ENCODE data around the gene PTPRN.
"Not testable (repeated sequence)": the region's sequence is repeated elsewhere in the genome, so short reads cannot be mapped to it uniquely, and the experiment has no call there.

Gene PTPRN

GRCh38 chr2:219309278-219309677 is at the start of gene PTPRN:
Gene PTPRN, minus strand, starts transcription at chr2:219309401. Its CDS starts 69 bp downstream, at chr2:219309332.
- peak; percentile 80 for DNase-seq (ENCODE audit: low read depth, low spot score)

GRCh38 chr2:219358170-219359075 is 49.2 kb upstream of the PTPRN start:
- DNase-seq (ENCODE audit: low read depth, low spot score): no peak

GRCh38 chr2:219356834-219357233 is 47.6 kb upstream of the PTPRN start:
- no peak for DNase-seq (ENCODE audit: low read depth, low spot score)

- DNase-seq (ENCODE audit: low read depth, low spot score): no peak
Measured at GRCh38 chr2:219354582-219354981, 45.4 kb upstream of the PTPRN start.

- no peak for DNase-seq (ENCODE audit: low read depth, low spot score)
Measured at GRCh38 chr2:219353129-219353528, 43.9 kb upstream of the PTPRN start.

- DNase-seq (ENCODE audit: low read depth, low spot score): peak; percentile 85
Measured at GRCh38 chr2:219352448-219353023, 43.3 kb upstream of the PTPRN start.

- DNase-seq (ENCODE audit: low read depth, low spot score): peak; percentile 80
Measured at GRCh38 chr2:219350710-219351221, 41.6 kb upstream of the PTPRN start.

- DNase-seq (ENCODE audit: low read depth, low spot score): no peak
Measured at GRCh38 chr2:219350215-219350614, 41.0 kb upstream of the PTPRN start.

GRCh38 chr2:219344751-219345430 is 35.7 kb upstream of the PTPRN start:
- DNase-seq (ENCODE audit: low read depth, low spot score): no peak

GRCh38 chr2:219335373-219335786 is 26.2 kb upstream of the PTPRN start:
- DNase-seq (ENCODE audit: low read depth, low spot score): peak; percentile 27

- no peak for DNase-seq (ENCODE audit: low read depth, low spot score)
Measured at GRCh38 chr2:219334076-219334475, 24.9 kb upstream of the PTPRN start.

GRCh38 chr2:219332542-219332941 is 23.3 kb upstream of the PTPRN start, which contains the start of gene RESP18:
Gene RESP18, minus strand, starts transcription at chr2:219332744.
- peak; percentile 35 for DNase-seq (ENCODE audit: low read depth, low spot score)

GRCh38 chr2:219331560-219332213 is 22.5 kb upstream of the PTPRN start:
- DNase-seq (ENCODE audit: low read depth, low spot score): peak; percentile 64

- no peak for DNase-seq (ENCODE audit: low read depth, low spot score)
Measured at GRCh38 chr2:219327719-219328118, 18.5 kb upstream of the PTPRN start.

- no peak for DNase-seq (ENCODE audit: low read depth, low spot score)
Measured at GRCh38 chr2:219325657-219326315, 16.6 kb upstream of the PTPRN start.

GRCh38 chr2:219325136-219325535 is 15.9 kb upstream of the PTPRN start:
- no peak for DNase-seq (ENCODE audit: low read depth, low spot score)

GRCh38 chr2:219323434-219323833 is 14.2 kb upstream of the PTPRN start:
- no peak for DNase-seq (ENCODE audit: low read depth, low spot score)

- DNase-seq (ENCODE audit: low read depth, low spot score): no peak
Measured at GRCh38 chr2:219314804-219315468, 5.7 kb upstream of the PTPRN start.

- DNase-seq (ENCODE audit: low read depth, low spot score): not testable (repeated sequence)
Measured at GRCh38 chr2:219312683-219313263, 3.6 kb upstream of the PTPRN start.

Data from ELF-1 (cell line).